Progenitor cell of endocrine pancreas (in vitro differentiated cells): Measurements from ENCODE around the gene TMEM239. TPM values are rescaled to one million over a fixed set of nuclear protein-coding genes. Genes with fewer than 3 reads are reported as not detected.
"Not testable (repeated sequence)": the region's sequence is repeated elsewhere in the genome, so short reads cannot be mapped to it uniquely, and the experiment has no call there.

ENCODE experiments used
- DNase-seq: peaks from one replicate; pipeline ENCODE4 v3.0.0; 2021; ENCODE audit warnings: low spot score; ENCODE audit not compliant: unreplicated experiment
- H3K27ac Mint-ChIP-seq: 2 replicates; pipeline ENCODE4 v1.8.0; 2021; ENCODE audit warnings: mild to moderate bottlenecking, moderate library complexity, mixed read lengths
- H3K27me3 Mint-ChIP-seq: 2 replicates; pipeline ENCODE4 v1.8.0; 2021; ENCODE audit warnings: mixed read lengths
- H3K36me3 Mint-ChIP-seq: 2 replicates; pipeline ENCODE4 v1.8.0; 2022; ENCODE audit warnings: mixed read lengths; ENCODE audit not compliant: insufficient read depth
- H3K4me1 Mint-ChIP-seq: 2 replicates; pipeline ENCODE4 v1.8.0; 2021; ENCODE audit warnings: low read depth, mixed read lengths
- H3K4me3 Mint-ChIP-seq: 2 replicates; pipeline ENCODE4 v1.8.0; 2021; ENCODE audit warnings: low read depth, mild to moderate bottlenecking, moderate library complexity, mixed read lengths
- H3K9me3 Mint-ChIP-seq: 2 replicates; pipeline ENCODE4 v1.8.0; 2021; ENCODE audit warnings: low read depth, mixed read lengths
- CTCF ChIP-seq: fragments of 200-600 bp; sonication (generic); IDR thresholded peaks from one replicate; pipeline ENCODE4 v1.5.0; 2021; ENCODE audit warnings: antibody characterized with exemption, mild to moderate bottlenecking; ENCODE audit not compliant: unreplicated experiment
- long read RNA-seq: library from polyadenylated mRNA; unstranded; transcript quantifications from one replicate; pipeline ENCODE4 v2.0.0, GENCODE V29; 2020
- total RNA-seq: library from RNA; stranded (reverse); gene quantifications from 2 replicates; pipeline ENCODE4 v1.2.1, GENCODE V29; 2021

The TMEM239 gene
- not detected in 2 replicates for total RNA-seq
- long read RNA-seq, result 0 reads

- H3K4me3 Mint-ChIP-seq, result no peak within 1 kb of the TSS
- H3K36me3 Mint-ChIP-seq, result no peaks in the 10 kb centered on the region
- H3K27me3 Mint-ChIP-seq, result peaks cover 44% of the 10 kb centered on the region
- TF ChIP-seq CTCF, result no peak
- H3K4me1 Mint-ChIP-seq, result peaks cover 6% of the 10 kb centered on the region
- no peak for DNase-seq
- peaks cover 9% of the 10 kb centered on the region for H3K9me3 Mint-ChIP-seq
- H3K27ac Mint-ChIP-seq, result no peak within 1 kb of the TSS
These were observed at the start of gene TMEM239 for GRCh38 chr20:2816030-2816582. TMEM239 (plus strand) TSS chr20:2816364; CDS start chr20:2816555, 191 bp downstream.

- Mint-ChIP-seq H3K4me3 (no peak overlapping the region), H3K27ac (no peak overlapping the region), H3K36me3 (no peaks in the 10 kb centered on the region), H3K9me3 (no peaks in the 10 kb centered on the region), H3K27me3 (peaks cover 48% of the 10 kb centered on the region), H3K4me1 (no peaks in the 10 kb centered on the region)
- no peak for TF ChIP-seq CTCF
- no peak for DNase-seq
These were observed 48.2 kb upstream of the TMEM239 start for GRCh38 chr20:2767768-2768631.

GRCh38 chr20:2768632-2769015 is 47.5 kb upstream of the TMEM239 start:
- no peak for DNase-seq
- Mint-ChIP-seq H3K4me1 (no peaks in the 10 kb centered on the region), H3K4me3 (no peak overlapping the region), H3K27ac (no peak overlapping the region), H3K36me3 (no peaks in the 10 kb centered on the region), H3K9me3 (no peaks in the 10 kb centered on the region), H3K27me3 (peaks cover 42% of the 10 kb centered on the region)
- no peak for TF ChIP-seq CTCF

GRCh38 chr20:2770091-2770490 is 46.1 kb upstream of the TMEM239 start:
- not testable (repeated sequence) for H3K4me1 Mint-ChIP-seq, H3K9me3 Mint-ChIP-seq, DNase-seq, H3K4me3 Mint-ChIP-seq, H3K27ac Mint-ChIP-seq, H3K36me3 Mint-ChIP-seq
- peaks cover 36% of the 10 kb centered on the region for H3K27me3 Mint-ChIP-seq

GRCh38 chr20:2771631-2772080 is 44.5 kb upstream of the TMEM239 start:
- no peak for TF ChIP-seq CTCF
- no peak overlapping the region for H3K4me3 Mint-ChIP-seq
- H3K27ac Mint-ChIP-seq, result no peak overlapping the region
- peaks cover 36% of the 10 kb centered on the region for H3K27me3 Mint-ChIP-seq
- H3K36me3 Mint-ChIP-seq, result no peaks in the 10 kb centered on the region
- H3K9me3 Mint-ChIP-seq, result no peaks in the 10 kb centered on the region
- no peaks in the 10 kb centered on the region for H3K4me1 Mint-ChIP-seq
- DNase-seq, result no peak
